NK-92 treated with Interleukin-12 subunit alpha and Interleukin-12 subunit beta, amount 100 ng/mL, for 24 hours (cell line): Measurements from ENCODE around the gene FARS2.

ENCODE experiments used
- DNase-seq: peaks from one replicate; lab custom pipeline; 2025; lab: John Stamatoyannopoulos, UW

Gene FARS2

GRCh38 chr6:5287205-5287965, 26.1 kb downstream of the FARS2 start:
- DNase-seq: no peak

GRCh38 chr6:5287966-5288297, 26.6 kb downstream of the FARS2 start:
- no peak for DNase-seq

DNA sequence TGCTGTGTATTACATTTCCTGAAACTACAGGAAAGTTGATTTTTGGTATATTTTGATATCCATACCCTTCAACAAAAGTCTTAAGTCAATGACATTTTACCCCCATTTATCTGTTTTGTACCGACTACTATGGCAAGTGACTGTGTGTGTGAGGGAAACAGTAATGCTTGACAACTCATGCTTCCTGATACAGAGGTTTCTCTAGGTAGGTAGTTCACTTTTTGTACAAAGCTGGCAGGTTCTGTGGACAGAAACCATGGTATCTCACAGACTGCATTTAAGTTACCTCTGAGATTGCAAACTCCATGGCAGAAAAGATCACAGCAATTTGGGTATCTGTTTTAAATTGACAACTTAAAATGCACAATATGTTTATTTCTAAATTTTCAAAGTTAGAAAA, 28.8 kb downstream of the FARS2 start:
- DNase-seq: no peak

DNA sequence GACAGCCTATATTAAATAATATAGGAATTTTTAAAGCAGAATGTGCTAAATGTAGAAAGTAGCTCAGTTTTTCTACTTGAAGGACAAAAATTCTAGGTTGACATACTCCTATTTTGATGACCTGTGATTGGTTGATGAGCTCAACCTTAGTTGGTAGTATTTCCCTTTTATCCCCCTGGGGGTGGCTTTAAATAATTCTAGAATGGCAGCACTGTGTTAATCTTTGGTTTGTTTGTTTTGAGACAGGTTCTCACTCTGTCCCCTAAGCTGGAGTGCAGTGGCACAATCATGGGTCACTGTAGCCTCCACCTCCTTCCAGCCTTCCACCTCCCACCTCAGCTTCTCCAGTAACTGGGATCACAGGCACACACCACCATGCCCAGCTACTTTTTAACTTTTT, 29.2 kb downstream of the FARS2 start:
- no peak for DNase-seq

GRCh38 chr6:5292154-5292553, 30.8 kb downstream of the FARS2 start:
- DNase-seq: no peak

GRCh38 chr6:5293692-5294091, 32.4 kb downstream of the FARS2 start:
- DNase-seq: no peak

- no peak for DNase-seq
Measured at GRCh38 chr6:5294392-5295211, 33.3 kb downstream of the FARS2 start.

DNA sequence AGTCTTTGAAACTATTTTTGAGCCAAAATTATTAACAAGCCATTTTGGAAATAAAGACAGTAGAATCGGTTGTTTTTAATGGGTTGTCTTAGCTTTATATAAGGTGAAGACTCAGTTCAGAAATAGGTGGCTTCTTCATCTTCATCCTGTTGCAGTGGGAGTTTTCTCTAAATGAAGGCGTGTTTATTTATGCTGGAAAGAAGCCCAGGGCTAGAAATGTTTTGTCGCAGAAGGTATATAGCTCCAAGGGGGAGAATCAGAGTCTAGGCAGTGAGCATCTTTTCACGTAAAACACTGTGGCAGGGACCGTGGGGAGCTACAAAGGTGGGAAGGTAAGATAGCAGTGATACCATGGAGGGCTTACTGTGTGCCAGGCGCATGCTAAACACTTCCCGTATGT, 34.3 kb downstream of the FARS2 start:
- DNase-seq: no peak

GRCh38 chr6:5300206-5300764, 39.0 kb downstream of the FARS2 start:
- DNase-seq: no peak

DNA sequence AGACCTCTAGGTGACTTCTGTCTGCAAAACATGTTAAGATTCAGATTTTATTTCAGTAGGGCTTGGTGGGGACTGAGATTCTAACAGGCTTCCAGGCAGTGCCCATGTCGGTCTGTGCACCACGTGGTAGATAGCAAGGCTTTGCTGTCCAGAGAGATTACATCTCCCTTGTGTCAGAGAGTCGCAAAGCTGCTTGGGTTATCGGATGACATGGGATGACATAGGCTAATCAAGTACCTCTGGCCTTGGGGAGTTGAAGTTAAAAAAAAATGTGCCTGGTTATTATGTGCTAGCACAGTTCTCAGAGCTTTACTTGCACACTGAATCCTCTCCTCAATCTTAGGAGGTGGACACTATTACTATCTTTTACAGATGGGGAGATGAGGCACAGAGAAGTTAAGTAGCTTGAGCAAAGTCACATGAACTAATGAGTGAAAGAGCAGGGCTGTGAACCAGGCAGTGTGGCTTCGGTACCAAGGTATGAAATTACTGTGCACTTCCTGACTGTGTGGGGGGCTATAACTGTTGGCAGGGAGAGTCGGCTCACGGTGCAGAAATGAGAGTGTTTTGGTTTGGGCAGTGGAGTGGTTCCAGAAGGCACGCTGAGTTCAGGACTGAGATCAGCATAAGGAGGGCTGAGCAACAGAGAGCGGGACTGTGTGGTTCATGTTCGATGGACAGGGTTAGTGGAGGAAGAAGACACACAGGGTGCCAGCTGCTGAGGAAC, 41.1 kb downstream of the FARS2 start:
- no peak for DNase-seq

GRCh38 chr6:5302995-5303622, 41.8 kb downstream of the FARS2 start:
- DNase-seq: peak; percentile 21

- no peak for DNase-seq
Measured at GRCh38 chr6:5303682-5304081, 42.4 kb downstream of the FARS2 start.

GRCh38 chr6:5305968-5306626, 44.8 kb downstream of the FARS2 start:
- DNase-seq: no peak

GRCh38 chr6:5307058-5307457, 45.7 kb downstream of the FARS2 start:
- no peak for DNase-seq

- no peak for DNase-seq
Measured at GRCh38 chr6:5308066-5308465, 46.8 kb downstream of the FARS2 start.

- DNase-seq: no peak
Measured at GRCh38 chr6:5314191-5314865, 53.0 kb downstream of the FARS2 start.

DNA sequence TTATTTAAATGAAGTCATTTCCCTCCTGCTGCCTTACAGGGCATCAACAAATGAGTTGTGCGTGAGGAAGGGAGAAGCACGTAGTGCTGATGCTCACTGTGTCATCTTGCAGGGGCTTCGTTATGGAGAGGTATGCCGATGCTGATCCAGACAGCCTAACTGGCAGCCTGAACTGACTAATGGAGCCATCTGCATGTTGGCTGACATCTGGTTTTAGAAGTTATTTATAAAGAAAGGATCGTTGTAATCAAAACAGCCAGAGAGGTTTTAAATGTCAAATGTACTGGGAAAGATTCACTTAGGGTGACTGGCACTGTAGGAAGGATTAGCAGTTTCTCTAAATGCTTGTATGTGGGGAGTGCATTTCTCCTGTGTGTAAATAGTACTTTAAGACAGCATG, 54.6 kb downstream of the FARS2 start:
- no peak for DNase-seq

DNA sequence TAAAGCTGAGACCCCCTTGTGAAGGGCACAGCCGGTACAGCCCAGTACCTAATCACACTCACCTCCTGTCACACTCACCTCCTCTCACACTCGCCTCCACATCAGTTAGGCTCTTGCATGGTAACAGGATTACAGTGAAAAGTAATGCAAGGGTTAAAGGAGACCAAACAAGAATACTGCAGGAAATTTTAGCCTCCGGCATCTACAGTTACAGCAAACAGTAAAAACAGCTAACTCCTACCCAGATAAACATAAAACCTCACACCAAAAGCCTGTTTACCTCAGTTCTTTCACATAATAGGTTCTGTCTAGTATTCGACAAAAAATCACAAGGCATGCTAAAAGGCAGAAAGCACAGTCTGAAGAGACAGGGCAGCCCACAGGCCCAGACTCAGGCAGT, 55.6 kb downstream of the FARS2 start:
- DNase-seq: no peak

GRCh38 chr6:5318617-5319272, 57.4 kb downstream of the FARS2 start:
- DNase-seq: no peak

DNA sequence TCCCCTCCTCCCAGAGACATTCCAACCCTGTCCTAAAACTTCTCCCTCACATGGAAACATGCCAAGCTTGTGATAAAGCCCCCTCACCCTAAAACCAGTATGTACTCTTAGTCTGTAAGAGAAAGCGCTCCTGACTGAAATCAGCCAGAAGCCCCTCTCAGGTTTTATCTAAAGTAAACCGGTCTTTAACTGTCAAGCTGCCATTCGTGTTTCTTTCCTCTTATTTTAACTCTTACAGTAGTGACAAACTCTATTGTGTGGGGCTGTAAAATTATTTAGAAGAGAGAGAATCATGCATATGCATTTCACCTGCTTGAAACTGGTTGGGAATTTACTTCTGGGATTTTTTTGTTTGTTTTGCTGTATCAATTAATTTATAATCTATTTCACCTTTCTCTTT, 62.7 kb downstream of the FARS2 start:
- DNase-seq: no peak
